ENCODE data around the gene ENOSF1. TPM values are rescaled to one million over a fixed set of nuclear protein-coding genes. Genes with fewer than 3 reads are reported as not detected.

The ENOSF1 gene
- total and polyA plus RNA-seq, 2 of the 13 experiments (the other 11 are each of a cell fraction or from before 2014, with no cell fraction given), result 37.6 to 40.1 TPM

DNA sequence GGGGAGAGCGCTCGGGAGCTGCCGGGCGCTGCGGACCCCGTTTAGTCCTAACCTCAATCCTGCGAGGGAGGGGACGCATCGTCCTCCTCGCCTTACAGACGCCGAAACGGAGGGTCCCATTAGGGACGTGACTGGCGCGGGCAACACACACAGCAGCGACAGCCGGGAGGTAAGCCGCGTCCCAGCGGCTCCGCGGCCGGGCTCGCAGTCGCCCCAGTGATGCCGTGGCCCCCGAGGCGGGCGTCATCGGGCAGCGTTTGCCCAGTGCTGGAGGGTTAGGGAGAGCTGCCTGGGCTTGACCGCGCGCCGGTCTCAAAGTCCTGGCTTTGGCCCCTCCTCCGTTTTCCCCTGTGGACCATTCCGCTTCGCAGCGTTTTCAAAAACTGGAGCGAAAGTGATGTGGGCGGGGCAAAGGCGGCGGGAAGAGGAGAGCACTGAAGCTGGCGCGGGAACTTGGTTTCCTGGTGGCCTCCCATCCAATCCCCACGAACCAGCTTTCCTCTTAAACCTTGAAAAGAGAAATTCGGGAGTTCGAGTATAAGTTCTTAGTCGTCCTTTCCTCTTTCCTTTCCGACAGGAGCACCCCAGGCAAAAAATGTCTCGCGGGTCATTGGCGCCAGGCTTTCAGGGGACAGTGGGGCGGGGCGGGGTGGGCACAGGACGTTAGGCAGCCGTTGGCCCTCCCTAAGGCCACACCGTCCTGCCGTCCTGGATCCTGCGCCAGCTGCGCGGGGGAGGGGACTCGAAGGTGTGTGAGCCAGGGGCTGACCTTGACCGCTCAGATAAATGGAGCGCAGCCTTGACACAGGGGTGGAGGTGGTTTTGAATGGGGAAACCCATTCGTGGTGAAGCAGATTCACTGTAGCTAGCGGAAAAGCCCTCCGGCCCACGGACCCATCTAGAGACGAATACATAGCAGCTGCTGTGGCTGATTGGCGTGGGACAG lies 54.2 kb downstream of the ENOSF1 start (continued):
- TF ChIP-seq, protein P1, sequence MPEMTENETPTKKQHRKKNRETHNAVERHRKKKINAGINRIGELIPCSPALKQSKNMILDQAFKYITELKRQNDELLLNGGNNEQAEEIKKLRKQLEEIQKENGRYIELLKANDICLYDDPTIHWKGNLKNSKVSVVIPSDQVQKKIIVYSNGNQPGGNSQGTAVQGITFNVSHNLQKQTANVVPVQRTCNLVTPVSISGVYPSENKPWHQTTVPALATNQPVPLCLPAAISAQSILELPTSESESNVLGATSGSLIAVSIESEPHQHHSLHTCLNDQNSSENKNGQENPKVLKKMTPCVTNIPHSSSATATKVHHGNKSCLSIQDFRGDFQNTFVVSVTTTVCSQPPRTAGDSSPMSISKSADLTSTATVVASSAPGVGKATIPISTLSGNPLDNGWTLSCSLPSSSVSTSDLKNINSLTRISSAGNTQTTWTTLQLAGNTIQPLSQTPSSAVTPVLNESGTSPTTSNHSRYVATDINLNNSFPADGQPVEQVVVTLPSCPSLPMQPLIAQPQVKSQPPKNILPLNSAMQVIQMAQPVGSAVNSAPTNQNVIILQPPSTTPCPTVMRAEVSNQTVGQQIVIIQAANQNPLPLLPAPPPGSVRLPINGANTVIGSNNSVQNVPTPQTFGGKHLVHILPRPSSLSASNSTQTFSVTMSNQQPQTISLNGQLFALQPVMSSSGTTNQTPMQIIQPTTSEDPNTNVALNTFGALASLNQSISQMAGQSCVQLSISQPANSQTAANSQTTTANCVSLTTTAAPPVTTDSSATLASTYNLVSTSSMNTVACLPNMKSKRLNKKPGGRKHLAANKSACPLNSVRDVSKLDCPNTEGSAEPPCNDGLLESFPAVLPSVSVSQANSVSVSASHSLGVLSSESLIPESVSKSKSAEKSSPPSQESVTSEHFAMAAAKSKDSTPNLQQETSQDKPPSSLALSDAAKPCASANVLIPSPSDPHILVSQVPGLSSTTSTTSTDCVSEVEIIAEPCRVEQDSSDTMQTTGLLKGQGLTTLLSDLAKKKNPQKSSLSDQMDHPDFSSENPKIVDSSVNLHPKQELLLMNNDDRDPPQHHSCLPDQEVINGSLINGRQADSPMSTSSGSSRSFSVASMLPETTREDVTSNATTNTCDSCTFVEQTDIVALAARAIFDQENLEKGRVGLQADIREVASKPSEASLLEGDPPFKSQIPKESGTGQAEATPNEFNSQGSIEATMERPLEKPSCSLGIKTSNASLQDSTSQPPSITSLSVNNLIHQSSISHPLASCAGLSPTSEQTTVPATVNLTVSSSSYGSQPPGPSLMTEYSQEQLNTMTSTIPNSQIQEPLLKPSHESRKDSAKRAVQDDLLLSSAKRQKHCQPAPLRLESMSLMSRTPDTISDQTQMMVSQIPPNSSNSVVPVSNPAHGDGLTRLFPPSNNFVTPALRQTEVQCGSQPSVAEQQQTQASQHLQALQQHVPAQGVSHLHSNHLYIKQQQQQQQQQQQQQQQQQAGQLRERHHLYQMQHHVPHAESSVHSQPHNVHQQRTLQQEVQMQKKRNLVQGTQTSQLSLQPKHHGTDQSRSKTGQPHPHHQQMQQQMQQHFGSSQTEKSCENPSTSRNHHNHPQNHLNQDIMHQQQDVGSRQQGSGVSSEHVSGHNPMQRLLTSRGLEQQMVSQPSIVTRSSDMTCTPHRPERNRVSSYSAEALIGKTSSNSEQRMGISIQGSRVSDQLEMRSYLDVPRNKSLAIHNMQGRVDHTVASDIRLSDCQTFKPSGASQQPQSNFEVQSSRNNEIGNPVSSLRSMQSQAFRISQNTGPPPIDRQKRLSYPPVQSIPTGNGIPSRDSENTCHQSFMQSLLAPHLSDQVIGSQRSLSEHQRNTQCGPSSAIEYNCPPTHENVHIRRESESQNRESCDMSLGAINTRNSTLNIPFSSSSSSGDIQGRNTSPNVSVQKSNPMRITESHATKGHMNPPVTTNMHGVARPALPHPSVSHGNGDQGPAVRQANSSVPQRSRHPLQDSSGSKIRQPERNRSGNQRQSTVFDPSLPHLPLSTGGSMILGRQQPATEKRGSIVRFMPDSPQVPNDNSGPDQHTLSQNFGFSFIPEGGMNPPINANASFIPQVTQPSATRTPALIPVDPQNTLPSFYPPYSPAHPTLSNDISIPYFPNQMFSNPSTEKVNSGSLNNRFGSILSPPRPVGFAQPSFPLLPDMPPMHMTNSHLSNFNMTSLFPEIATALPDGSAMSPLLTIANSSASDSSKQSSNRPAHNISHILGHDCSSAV (CRISPR knock-in tag; IDR thresholded peaks at IDR 0.05; ENCODE audit: borderline replicate concordance), result no peak
- peak; percentile 82 for TF ChIP-seq REPIN1 (CRISPR knock-in tag; IDR thresholded peaks at IDR 0.05; ENCODE audit: borderline replicate concordance, low read depth)
- 0 out of 2 replicates have a peak, but pooled peaks have one; percentile 25 for TF ChIP-seq ZNF44 (CRISPR knock-in tag; IDR thresholded peaks at IDR 0.05)
- TF ChIP-seq, protein P2, sequence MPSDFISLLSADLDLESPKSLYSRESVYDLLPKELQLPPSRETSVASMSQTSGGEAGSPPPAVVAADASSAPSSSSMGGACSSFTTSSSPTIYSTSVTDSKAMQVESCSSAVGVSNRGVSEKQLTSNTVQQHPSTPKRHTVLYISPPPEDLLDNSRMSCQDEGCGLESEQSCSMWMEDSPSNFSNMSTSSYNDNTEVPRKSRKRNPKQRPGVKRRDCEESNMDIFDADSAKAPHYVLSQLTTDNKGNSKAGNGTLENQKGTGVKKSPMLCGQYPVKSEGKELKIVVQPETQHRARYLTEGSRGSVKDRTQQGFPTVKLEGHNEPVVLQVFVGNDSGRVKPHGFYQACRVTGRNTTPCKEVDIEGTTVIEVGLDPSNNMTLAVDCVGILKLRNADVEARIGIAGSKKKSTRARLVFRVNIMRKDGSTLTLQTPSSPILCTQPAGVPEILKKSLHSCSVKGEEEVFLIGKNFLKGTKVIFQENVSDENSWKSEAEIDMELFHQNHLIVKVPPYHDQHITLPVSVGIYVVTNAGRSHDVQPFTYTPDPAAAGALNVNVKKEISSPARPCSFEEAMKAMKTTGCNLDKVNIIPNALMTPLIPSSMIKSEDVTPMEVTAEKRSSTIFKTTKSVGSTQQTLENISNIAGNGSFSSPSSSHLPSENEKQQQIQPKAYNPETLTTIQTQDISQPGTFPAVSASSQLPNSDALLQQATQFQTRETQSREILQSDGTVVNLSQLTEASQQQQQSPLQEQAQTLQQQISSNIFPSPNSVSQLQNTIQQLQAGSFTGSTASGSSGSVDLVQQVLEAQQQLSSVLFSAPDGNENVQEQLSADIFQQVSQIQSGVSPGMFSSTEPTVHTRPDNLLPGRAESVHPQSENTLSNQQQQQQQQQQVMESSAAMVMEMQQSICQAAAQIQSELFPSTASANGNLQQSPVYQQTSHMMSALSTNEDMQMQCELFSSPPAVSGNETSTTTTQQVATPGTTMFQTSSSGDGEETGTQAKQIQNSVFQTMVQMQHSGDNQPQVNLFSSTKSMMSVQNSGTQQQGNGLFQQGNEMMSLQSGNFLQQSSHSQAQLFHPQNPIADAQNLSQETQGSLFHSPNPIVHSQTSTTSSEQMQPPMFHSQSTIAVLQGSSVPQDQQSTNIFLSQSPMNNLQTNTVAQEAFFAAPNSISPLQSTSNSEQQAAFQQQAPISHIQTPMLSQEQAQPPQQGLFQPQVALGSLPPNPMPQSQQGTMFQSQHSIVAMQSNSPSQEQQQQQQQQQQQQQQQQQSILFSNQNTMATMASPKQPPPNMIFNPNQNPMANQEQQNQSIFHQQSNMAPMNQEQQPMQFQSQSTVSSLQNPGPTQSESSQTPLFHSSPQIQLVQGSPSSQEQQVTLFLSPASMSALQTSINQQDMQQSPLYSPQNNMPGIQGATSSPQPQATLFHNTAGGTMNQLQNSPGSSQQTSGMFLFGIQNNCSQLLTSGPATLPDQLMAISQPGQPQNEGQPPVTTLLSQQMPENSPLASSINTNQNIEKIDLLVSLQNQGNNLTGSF (CRISPR knock-in tag; IDR thresholded peaks at IDR 0.05), result no peak
- TF ChIP-seq, protein P3, sequence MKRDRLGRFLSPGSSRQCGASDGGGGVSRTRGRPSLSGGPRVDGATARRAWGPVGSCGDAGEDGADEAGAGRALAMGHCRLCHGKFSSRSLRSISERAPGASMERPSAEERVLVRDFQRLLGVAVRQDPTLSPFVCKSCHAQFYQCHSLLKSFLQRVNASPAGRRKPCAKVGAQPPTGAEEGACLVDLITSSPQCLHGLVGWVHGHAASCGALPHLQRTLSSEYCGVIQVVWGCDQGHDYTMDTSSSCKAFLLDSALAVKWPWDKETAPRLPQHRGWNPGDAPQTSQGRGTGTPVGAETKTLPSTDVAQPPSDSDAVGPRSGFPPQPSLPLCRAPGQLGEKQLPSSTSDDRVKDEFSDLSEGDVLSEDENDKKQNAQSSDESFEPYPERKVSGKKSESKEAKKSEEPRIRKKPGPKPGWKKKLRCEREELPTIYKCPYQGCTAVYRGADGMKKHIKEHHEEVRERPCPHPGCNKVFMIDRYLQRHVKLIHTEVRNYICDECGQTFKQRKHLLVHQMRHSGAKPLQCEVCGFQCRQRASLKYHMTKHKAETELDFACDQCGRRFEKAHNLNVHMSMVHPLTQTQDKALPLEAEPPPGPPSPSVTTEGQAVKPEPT (CRISPR knock-in tag; IDR thresholded peaks at IDR 0.05; ENCODE audit: low read depth), result no peak
- no peak for TF ChIP-seq ZNF7 (CRISPR knock-in tag; IDR thresholded peaks at IDR 0.05)
- no peak for TF ChIP-seq SMYD3 (CRISPR knock-in tag; IDR thresholded peaks at IDR 0.05)
- TF ChIP-seq ZNF136 (CRISPR knock-in tag; IDR thresholded peaks at IDR 0.05; ENCODE audit: low read depth), result no peak
- peak; percentile 35; the same call in 1 of the 2 replicates for TF ChIP-seq NR2F6 (IDR thresholded peaks at IDR 0.05)
- TF ChIP-seq NR2F6 (CRISPR knock-in tag; IDR thresholded peaks at IDR 0.05), result peak; percentile 79
- TF ChIP-seq AGO2 (optimal IDR thresholded peaks at IDR 0.05; ENCODE audit: low read depth, low read length), result peak; percentile 95
- TF ChIP-seq ZNF468 (CRISPR knock-in tag; IDR thresholded peaks at IDR 0.05), result peak; percentile 71; the same call in 1 of the 2 replicates

Data from HepG2 (cell line).